GM18858 (cell line): ENCODE data around the gene DAB1.

Experiments
- ATAC-seq: cut with Tn5 transposase; IDR thresholded peaks from one replicate; pipeline ENCODE4 v1.9.1; 2021; ENCODE audit not compliant: unreplicated experiment

DAB1 gene

DNA sequence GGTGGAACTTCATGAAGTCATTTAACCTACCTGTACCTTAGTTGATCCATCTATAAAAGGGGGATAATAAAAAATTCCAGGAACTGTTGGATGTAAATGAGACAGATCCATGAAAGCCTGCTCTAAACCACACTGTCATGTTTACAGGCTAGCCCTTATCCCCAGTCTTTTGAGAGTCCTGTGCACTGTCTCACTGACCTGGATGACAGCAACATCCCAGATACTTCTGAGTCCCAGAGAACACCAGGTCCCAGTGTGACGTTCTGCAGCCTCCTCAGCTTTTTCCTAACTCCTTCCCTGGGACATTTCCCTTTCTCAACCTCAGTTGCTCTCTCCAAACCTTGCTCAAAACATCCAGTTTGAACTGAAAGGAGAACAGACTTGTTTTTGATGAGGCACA, 292.6 kb downstream of the DAB1 start:
- no peak for ATAC-seq

- no peak for ATAC-seq
Measured at GRCh38 chr1:57129865-57130264, 294.0 kb downstream of the DAB1 start.

- ATAC-seq, result no peak
Measured at GRCh38 chr1:57127976-57128375, 295.9 kb downstream of the DAB1 start.

- ATAC-seq, result no peak
Measured at GRCh38 chr1:57124768-57125446, 299.0 kb downstream of the DAB1 start.

DNA sequence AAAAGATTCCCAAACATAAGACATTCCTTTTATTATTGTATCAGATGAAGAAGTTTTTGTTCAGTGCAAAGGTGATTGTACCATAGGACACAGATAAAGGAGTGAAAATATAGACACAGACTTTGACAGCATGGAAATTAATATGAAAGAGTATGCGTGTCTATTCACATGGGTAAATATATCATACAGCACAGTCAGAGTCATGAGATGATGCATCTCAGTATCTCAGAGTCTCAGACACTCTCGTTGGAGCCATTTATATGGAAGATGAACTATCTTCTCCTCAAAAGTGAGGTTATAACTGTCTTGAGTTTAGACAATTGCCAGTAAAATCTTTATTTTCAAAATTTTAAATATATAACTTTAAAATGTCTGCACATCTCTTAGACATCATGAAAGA, 299.7 kb downstream of the DAB1 start:
- ATAC-seq, result no peak

DNA sequence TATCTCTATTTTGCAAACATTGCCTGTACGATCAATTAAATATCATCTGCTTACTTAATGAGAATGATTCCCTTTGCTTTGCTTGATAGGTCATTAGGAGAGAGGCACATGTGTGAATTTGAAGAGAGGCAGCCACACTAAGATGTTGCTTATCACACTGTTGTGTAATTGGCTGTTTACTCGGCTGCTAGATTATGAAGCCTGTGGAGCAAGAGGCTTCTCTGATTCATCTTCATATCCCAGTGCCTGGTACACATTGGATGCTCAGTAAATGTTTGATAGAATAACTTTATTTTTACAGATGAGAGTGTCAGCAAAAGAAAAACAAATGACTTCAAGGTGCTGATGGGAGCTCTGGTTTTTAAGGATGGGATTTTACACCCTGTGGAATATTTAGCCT, 301.8 kb downstream of the DAB1 start:
- ATAC-seq, result no peak

DNA sequence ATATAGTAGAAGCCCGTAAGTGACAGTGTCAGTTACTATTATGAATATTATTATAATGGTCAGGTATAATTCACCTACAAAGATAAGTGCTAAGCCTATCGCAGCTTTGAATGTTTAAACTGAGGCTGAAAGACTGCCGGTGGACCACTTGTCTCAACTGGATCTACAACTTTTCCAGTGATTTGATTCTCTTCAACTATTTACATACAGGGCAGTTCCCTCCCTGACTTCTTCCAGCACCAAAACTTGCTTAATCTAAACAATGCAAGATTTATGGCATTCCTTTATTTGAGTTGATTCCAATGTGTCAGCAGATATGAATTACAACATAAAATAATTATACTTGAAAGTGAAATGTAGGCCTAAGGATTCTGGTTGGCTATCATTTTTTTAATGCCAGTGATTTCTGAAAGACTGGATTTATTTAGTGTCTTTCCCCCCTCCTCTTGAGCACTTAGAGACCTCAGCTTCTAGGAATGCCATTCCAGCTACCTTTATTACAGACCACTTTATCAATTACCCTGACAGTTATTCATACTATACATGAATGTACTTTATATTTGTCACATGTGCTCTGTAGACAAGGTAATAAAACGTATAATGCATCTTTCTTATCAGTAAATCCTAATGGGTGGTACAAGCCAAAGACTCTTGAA, 304.8 kb downstream of the DAB1 start:
- ATAC-seq, result no peak

DNA sequence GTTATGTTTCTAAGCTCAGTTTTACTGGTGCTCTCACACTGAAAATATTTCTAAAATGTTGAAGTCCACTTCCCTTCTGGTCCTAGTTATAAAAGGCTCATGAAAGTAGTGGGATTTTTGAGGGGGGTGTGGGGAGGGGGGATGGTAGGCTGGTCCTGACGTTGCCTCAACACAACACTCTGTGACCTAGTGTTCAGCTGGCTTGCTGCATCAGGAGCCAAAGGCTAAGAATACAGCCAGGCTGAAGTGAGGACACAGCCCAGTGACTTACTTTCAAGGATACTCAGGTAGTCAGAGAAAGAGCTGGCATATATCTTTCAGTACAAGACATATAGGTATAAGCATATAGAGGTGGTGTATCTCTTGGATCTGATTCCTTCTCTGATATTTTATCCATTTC, 306.1 kb downstream of the DAB1 start:
- ATAC-seq, result no peak

DNA sequence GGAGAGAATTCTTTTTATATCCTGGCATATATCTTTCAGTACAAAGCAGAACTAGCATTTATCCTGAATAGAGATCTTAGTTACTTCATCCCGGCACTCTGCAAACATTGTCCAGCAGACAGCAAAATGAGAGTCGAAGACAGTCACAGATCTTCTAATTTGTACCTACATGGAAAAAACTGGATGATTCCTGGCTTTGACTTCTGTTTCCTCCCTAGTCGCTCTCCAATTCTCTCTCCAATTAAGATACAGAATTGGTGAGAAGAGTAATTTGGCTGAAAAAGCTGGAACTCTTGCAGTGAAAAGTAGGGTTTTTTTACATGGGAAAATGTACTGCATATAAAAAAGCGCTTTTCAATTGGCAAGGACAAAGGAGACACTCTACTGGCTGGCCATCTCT, 307.0 kb downstream of the DAB1 start:
- ATAC-seq, result no peak

DNA sequence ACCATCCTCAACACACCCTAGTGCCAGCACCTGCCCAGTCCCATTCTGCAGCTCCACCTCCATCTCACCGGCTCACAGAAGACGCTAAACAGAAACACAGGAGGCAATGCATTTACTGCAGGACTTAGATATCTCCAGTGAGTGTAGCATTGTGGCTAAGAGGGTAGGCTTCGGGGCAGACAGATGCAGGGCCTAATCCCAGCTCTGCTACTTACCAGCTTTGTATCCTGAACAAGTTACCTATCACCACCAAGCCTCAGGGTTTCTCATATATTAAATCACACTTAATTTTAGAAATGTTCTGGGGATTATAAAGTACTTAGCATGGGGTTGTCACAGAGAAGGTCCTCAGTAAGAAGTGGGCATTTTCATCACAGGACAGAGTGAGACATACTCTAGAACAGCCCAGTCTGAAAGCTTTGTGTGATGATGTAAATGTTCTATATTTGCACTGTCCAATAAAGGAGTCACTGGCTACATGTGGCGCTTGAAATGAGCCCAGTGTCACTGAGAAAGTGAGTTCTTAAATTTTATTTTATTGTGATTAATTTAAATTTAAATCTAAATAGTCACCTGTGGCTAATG, 308.7 kb downstream of the DAB1 start:
- ATAC-seq, result no peak

- ATAC-seq, result no peak
Measured at GRCh38 chr1:57112148-57112547, 311.7 kb downstream of the DAB1 start.

DNA sequence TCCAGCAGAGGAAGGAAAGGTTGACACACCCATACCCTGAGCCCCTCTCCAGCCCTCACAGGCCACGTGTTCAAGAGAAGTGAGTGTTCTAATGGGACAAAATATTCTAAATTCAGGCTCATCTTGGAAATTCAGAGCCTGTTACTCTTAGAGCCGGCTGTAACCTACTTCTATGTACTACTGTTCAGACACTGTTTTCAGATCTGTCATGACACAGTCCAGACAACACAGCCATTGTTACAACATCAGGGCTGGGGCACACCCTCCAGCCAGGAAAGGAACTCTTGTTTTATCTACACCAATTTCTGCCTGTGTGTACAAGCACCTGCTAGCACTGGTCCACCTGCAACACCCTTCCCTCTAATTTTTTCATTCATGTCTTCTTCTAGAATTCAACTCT, 312.7 kb downstream of the DAB1 start:
- ATAC-seq, result no peak

GRCh38 chr1:57109883-57110282, 314.0 kb downstream of the DAB1 start:
- ATAC-seq, result no peak

DNA sequence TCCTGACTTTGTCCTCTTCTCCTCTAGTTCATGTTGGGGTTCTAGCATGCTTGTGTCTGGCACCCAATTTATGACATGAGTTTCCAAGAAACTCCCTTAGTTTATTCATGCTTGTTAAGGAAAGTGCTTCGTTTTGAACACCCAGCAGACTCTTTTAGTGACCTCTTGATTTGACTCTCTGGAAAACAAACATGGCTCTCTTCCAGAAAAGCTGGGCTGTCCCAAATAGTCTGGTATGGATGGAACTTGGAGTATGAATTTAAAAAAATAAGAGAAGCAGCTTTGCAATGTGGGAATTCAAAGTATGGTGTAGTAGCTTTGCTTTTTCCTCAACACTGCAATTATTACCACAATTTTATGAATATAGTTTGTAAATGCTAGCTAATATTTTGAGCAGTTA, 314.6 kb downstream of the DAB1 start:
- ATAC-seq, result no peak

GRCh38 chr1:57106296-57106695, 317.6 kb downstream of the DAB1 start:
- ATAC-seq, result no peak

GRCh38 chr1:57102561-57103326, 321.1 kb downstream of the DAB1 start:
- no peak for ATAC-seq

DNA sequence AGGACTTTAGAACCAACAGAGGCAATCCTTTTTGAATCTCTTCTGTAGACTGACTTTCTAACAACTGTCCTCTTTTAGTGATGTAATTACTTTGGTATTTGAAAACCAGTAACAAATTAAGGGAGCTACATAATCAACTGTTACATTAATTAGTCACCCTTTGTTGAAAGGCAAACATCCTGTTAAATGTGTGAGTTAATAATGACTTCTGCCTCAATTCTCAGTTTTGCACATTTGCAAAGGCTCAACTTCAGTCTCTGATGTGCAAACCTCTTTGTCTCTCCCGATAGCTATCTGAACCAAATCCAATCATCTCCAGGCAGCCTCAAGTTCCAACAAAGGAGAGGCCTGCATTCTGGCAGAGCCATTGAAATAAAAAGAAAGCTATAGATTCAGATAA, 322.7 kb downstream of the DAB1 start:
- ATAC-seq, result no peak

DNA sequence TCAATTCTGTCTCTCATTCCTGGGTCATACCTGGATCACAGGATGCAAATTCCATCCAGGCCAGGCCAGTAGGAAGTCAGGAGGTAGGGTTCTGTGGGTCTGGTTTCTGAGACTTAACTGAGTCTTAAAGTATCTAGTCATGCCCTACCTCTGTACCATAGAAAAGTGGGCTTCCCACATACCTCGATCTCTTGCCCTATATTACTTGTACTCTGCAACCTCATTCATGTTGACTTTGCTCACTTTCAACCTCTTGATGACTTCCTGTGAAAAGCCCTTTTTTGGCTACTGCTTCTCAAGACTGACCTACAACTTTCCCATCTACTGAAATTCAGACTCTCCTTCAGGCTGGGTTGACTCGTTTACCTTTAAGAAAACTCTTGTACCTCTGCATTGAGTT, 329.1 kb downstream of the DAB1 start:
- ATAC-seq, result no peak

DNA sequence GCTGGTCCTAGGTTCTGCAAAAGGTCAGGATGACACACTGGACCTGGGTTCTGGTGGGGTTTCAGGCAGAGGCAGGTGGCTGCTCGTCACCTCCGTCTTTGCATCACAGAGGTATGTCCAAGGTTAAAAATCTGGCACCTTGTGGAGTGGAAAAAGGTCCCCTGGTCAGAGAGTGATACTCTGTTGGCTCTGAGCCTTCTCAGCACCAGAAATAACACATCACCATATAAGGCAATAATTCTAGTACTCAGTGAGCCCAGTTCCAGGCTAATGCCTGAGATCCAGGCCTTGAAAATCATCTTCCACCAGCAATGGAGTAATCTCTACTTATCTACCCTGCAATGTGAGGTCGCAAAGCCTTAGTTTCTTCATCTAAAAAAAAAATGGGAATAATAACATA, 330.7 kb downstream of the DAB1 start:
- ATAC-seq, result no peak

- no peak for ATAC-seq
Measured at GRCh38 chr1:57091642-57092041, 332.2 kb downstream of the DAB1 start.

- no peak for ATAC-seq
Measured at GRCh38 chr1:57089855-57090254, 334.0 kb downstream of the DAB1 start.

DNA sequence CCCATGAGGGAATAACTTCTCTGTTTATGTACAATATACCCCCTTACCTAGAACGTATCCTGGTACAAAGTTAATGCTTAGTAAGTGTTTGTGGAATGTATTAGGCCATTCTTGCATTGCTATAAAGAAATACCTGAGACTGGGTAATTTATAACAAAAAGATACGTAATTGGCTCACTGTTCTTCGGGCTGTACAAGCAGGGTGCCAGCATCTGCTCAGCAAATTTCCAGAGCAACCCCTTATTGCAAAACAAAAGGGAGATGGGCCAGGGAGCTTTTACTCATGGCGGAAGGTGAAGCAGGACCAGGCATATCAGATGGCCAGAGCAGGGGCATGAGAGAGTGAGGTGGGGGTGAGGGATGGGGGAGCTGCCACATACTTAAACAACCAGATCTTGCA, 334.6 kb downstream of the DAB1 start:
- ATAC-seq, result no peak
